ENCODE measurements around the gene ZBTB7C.

DNA sequence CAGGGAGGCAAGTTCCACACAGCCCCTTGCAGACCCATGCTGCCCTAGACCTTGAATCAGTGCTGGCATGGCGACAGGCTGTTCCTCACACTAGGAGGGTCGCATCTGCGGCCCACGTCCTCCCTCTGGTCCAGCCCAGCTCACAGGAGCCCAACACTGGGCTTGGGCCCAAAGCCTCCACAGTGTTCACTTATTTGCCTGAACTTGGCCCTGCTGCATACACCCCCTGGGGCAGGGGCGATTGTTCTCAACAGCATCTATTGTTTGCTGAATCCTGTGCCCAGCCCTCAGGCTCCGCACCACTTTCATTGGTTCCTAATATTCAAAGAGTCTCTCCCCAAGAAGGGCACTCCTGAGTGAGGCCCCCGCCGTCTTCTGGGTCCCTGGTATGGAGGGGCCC lies 90.7 kb downstream of the ZBTB7C start:
- TF ChIP-seq ZNF274 (IDR thresholded peaks at IDR 0.05; ENCODE audit: low read depth, low read length): no peak
- no peak for TF ChIP-seq YY1 (IDR thresholded peaks at IDR 0.05; ENCODE audit: insufficient read depth, insufficient read length)

Measured in NT2/D1 (cell line).